ENCODE results near the gene SERBP1.

GRCh38 chr1:67390041-67390887 lies 39.9 kb downstream of the SERBP1 start:
- TF ChIP-seq, protein P1, sequence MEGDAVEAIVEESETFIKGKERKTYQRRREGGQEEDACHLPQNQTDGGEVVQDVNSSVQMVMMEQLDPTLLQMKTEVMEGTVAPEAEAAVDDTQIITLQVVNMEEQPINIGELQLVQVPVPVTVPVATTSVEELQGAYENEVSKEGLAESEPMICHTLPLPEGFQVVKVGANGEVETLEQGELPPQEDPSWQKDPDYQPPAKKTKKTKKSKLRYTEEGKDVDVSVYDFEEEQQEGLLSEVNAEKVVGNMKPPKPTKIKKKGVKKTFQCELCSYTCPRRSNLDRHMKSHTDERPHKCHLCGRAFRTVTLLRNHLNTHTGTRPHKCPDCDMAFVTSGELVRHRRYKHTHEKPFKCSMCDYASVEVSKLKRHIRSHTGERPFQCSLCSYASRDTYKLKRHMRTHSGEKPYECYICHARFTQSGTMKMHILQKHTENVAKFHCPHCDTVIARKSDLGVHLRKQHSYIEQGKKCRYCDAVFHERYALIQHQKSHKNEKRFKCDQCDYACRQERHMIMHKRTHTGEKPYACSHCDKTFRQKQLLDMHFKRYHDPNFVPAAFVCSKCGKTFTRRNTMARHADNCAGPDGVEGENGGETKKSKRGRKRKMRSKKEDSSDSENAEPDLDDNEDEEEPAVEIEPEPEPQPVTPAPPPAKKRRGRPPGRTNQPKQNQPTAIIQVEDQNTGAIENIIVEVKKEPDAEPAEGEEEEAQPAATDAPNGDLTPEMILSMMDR (IDR thresholded peaks at IDR 0.05), result no peak
- no peak for TF ChIP-seq POLR2AphosphoS5 (IDR thresholded peaks at IDR 0.05; ENCODE audit: insufficient read depth in 1 of 2, low read depth in 1 of 2)

Data from vagina (tissue), 2 donors.